22Rv1 (cell line): ENCODE measurements around the gene LARP4B.

Source experiments
- ZFX ChIP-seq: fragments of 450-650 bp; IDR thresholded peaks from 2 replicates; pipeline ENCODE4 v1.6.1; 2017; ENCODE audit warnings: antibody characterized with exemption, borderline replicate concordance
- TF ChIP-seq, protein P1 (sequence below): fragments of 450-650 bp; IDR thresholded peaks from 2 replicates; pipeline ENCODE4 v1.5.1; 2017; ENCODE audit warnings: mild to moderate bottlenecking

DNA sequence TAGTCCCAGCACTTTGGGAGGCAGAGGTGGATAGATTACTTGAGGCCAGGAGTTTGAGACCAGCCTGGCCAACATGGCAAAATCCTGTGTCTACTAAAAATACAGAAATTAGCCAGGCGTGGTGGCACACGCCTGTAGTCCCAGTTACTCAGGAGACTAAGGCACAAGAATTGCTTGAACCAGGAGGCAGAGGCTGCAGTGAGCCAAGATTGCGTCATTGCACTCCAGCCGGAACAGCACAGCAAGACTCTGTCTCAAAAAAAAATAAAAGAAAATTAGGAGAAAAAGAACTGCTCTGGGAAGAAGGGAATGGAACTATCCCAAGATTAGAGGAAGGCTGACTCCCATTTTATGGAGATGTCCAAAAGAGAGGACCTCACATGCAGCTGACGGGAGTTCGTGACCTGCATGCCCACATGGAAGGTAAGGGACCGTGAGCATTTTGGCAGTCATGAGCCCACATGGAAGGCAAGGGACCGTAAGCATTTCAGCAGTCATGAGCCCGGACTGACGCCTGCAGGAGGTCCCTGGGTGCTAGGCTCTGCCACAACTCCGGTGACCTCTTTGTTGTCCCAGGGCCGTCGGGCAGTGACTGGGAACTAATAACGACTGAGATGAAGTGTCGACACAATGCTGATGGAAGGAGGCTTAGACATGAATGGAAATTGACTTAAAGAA lies 38.1 kb upstream of the LARP4B start:
- TF ChIP-seq, protein P1, sequence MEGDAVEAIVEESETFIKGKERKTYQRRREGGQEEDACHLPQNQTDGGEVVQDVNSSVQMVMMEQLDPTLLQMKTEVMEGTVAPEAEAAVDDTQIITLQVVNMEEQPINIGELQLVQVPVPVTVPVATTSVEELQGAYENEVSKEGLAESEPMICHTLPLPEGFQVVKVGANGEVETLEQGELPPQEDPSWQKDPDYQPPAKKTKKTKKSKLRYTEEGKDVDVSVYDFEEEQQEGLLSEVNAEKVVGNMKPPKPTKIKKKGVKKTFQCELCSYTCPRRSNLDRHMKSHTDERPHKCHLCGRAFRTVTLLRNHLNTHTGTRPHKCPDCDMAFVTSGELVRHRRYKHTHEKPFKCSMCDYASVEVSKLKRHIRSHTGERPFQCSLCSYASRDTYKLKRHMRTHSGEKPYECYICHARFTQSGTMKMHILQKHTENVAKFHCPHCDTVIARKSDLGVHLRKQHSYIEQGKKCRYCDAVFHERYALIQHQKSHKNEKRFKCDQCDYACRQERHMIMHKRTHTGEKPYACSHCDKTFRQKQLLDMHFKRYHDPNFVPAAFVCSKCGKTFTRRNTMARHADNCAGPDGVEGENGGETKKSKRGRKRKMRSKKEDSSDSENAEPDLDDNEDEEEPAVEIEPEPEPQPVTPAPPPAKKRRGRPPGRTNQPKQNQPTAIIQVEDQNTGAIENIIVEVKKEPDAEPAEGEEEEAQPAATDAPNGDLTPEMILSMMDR: no peak
- no peak for TF ChIP-seq ZFX
